ENCODE measurements around the gene AATK.

DNA sequence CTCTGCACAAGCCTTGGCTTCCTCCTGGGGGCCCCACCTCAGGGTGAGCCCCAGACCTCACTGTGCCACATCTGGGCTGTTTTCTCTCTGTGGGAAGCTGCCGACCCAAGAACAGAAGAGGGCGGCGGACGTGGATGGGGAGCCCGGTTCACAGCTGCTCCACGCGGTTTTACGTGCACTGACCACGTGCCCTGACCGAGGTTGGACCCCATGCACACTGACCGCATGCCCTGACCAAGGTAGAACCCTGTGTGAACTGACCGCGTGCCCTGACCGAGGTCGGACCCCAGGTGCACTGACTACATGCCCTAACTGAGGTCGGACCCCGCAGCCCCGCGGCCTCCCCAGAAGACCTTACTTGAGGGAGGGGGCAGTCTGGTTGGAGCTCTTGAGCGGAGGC, 37.1 kb upstream of the AATK start:
- TF ChIP-seq, protein P1, sequence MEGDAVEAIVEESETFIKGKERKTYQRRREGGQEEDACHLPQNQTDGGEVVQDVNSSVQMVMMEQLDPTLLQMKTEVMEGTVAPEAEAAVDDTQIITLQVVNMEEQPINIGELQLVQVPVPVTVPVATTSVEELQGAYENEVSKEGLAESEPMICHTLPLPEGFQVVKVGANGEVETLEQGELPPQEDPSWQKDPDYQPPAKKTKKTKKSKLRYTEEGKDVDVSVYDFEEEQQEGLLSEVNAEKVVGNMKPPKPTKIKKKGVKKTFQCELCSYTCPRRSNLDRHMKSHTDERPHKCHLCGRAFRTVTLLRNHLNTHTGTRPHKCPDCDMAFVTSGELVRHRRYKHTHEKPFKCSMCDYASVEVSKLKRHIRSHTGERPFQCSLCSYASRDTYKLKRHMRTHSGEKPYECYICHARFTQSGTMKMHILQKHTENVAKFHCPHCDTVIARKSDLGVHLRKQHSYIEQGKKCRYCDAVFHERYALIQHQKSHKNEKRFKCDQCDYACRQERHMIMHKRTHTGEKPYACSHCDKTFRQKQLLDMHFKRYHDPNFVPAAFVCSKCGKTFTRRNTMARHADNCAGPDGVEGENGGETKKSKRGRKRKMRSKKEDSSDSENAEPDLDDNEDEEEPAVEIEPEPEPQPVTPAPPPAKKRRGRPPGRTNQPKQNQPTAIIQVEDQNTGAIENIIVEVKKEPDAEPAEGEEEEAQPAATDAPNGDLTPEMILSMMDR (IDR thresholded peaks at IDR 0.05), result no peak
- TF ChIP-seq, protein P2, sequence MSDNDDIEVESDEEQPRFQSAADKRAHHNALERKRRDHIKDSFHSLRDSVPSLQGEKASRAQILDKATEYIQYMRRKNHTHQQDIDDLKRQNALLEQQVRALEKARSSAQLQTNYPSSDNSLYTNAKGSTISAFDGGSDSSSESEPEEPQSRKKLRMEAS (IDR thresholded peaks at IDR 0.05), result no peak
- no peak for TF ChIP-seq RAD21 (conservative IDR thresholded peaks at IDR 0.05 in 1 of 2, IDR thresholded peaks at IDR 0.05 in 1 of 2)
- TF ChIP-seq SMC3 (IDR thresholded peaks at IDR 0.05), result no peak
- TF ChIP-seq KDM1A (IDR thresholded peaks at IDR 0.05; ENCODE audit: low read depth), result no peak
- no peak for TF ChIP-seq MYC (IDR thresholded peaks at IDR 0.05; ENCODE audit: borderline replicate concordance, low read length)
- TF ChIP-seq, protein P3, sequence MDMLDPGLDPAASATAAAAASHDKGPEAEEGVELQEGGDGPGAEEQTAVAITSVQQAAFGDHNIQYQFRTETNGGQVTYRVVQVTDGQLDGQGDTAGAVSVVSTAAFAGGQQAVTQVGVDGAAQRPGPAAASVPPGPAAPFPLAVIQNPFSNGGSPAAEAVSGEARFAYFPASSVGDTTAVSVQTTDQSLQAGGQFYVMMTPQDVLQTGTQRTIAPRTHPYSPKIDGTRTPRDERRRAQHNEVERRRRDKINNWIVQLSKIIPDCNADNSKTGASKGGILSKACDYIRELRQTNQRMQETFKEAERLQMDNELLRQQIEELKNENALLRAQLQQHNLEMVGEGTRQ (IDR thresholded peaks at IDR 0.05), result no peak
- TF ChIP-seq, protein P4, sequence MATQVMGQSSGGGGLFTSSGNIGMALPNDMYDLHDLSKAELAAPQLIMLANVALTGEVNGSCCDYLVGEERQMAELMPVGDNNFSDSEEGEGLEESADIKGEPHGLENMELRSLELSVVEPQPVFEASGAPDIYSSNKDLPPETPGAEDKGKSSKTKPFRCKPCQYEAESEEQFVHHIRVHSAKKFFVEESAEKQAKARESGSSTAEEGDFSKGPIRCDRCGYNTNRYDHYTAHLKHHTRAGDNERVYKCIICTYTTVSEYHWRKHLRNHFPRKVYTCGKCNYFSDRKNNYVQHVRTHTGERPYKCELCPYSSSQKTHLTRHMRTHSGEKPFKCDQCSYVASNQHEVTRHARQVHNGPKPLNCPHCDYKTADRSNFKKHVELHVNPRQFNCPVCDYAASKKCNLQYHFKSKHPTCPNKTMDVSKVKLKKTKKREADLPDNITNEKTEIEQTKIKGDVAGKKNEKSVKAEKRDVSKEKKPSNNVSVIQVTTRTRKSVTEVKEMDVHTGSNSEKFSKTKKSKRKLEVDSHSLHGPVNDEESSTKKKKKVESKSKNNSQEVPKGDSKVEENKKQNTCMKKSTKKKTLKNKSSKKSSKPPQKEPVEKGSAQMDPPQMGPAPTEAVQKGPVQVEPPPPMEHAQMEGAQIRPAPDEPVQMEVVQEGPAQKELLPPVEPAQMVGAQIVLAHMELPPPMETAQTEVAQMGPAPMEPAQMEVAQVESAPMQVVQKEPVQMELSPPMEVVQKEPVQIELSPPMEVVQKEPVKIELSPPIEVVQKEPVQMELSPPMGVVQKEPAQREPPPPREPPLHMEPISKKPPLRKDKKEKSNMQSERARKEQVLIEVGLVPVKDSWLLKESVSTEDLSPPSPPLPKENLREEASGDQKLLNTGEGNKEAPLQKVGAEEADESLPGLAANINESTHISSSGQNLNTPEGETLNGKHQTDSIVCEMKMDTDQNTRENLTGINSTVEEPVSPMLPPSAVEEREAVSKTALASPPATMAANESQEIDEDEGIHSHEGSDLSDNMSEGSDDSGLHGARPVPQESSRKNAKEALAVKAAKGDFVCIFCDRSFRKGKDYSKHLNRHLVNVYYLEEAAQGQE (IDR thresholded peaks at IDR 0.05), result no peak
- no peak for TF ChIP-seq POLR2A (IDR thresholded peaks at IDR 0.05; ENCODE audit: low read length)
- TF ChIP-seq POLR2AphosphoS2 (conservative IDR thresholded peaks at IDR 0.05; ENCODE audit: low read length), result no peak
- TF ChIP-seq HOXB13 (CRISPR knock-in tag; IDR thresholded peaks at IDR 0.05; ENCODE audit: low read depth), result no peak
- TF ChIP-seq RCOR1 (IDR thresholded peaks at IDR 0.05; ENCODE audit: low read depth, low read length), result no peak

All from A549 (cell line).